NCI-H2107 treated with DMSO at 0.1 percent for 48 hours (cell line): ENCODE results near the gene PIGN.
"Not testable (repeated sequence)": the region's sequence is repeated elsewhere in the genome, so short reads cannot be mapped to it uniquely, and the experiment has no call there.

ENCODE experiments used
- DNase-seq: peaks from one replicate; lab custom pipeline; 2025; ENCODE audit not compliant: unreplicated experiment; lab: John Stamatoyannopoulos, UW

PIGN gene

DNA sequence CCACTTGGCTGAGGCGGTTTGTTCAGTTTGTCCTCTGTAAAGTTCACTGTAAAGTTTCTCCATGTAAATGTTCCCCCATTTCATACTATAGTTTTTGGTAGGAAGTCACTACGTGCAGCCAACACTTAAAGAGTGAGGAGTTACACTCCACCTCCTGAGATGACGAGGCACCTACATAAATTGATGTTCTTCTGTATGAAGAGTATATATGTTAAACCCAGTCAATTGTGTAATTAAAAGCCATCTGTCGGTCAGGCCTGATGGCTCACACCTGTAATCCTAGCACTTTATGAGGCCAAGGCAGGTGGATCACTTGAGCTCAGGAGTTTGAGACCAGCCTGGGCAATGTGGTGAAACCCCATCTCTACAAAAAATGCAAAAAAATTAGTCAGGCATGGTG, 7.6 kb downstream of the PIGN start:
- no peak for DNase-seq

DNA sequence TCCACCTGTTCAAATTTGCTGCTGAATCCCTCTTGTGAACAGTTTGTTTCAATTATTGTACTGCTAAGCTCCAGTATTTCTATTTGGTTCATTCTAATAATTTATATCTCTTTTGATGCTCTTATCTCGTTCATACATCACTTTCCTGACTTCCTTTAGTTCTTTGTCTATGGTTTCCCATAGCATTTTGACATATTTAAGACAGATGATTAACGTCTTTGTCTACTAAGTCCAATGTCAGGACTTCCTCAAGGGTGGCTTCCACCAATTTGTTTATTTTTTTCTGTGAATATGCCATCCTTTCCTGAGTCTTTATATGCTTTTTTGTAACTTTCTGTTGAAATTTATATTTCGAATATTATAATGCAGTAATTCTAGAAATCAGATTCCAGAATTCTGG, 9.6 kb downstream of the PIGN start:
- DNase-seq = no peak

DNA sequence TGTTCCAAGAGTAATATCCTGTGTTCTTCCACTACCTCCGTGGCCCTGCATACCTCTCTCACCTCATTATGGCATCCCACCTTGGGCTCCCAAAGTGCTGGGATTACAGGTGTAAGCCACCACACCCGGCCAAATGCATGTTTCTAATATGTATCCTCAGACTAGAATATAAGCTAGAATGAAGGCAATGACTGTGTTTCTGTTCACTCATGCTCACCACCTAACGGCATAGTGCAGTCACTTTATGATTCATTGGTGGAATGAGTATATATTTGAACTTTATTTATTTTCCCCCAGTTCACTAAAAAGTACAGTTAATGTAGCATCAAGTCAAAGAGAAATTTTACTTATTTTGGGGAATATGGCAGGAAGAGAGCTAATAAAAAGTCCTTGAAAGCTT, 11.3 kb downstream of the PIGN start:
- no peak for DNase-seq

DNA sequence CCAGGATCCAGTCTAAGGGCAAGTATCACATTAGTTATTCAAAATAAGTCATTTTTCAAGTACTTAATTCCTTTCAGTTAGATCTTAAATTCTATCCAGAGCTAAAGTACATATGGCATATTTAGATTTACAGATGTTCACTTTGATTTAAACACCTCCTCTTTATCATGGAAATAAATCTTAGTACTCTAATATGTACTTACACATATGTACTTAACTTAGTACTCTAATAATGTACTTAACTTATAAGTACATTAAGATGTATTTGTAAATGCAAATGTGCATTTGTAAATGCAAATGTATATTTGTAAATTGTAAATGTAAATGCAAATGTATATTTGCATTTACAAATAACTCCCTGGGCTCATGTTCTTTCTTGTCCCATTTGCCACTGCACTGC, 14.6 kb downstream of the PIGN start:
- no peak for DNase-seq

DNA sequence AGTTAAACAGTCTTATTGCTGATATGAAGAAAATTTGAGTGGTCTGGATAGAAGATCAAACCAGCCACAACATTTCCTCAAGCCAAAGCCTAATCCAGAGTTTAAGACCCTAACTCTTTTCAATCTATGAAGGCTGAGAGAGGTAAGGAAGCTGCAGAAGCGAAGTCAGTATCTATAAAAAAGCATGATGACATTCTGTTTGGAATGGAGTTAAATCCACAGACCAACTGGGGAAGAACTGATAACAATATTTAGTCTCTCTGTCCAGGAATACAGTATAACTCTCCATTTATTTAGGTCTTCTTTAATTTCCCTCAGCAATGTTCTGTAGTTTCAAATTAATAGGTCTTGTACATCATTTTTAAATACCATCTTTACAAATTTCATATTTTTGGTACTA, 16.0 kb downstream of the PIGN start:
- no peak for DNase-seq

DNA sequence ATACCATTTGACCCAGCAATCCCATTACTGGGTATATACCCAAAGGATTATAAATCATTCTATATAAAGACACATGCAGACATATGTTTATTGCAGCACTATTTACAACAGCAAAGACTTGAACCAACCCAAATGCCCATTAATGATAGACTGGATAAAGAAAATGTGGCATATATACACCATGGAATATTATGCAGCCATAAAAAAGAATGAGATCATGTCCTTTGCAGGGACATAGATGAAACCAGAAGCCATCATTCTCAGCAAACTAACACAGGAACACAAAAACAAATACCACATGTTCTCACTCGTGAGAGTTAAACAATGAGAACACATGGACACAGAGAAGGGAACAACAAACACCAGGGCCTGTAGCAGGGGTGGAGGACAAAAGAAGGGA, 20.3 kb downstream of the PIGN start:
- DNase-seq = not testable (repeated sequence)

DNA sequence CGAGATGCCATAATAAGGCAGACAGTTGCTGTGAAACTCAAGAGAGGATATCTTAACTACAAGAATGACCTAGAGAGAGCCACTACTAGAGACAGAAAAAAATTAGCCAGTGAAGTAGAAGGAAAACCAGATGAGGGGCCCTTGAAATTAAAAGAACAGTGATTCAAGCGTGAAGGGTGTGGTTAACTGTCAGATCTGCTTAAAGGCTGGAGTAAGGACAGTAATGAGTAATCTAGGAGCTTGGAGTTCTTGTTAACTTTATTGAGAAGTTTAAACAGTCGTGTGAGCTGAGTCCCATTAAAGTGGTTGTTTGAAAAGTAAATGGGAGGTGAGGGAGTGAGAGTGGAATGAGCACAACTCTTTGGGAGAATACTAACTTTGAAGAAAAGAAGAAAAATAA, 21.3 kb downstream of the PIGN start:
- DNase-seq = no peak

DNA sequence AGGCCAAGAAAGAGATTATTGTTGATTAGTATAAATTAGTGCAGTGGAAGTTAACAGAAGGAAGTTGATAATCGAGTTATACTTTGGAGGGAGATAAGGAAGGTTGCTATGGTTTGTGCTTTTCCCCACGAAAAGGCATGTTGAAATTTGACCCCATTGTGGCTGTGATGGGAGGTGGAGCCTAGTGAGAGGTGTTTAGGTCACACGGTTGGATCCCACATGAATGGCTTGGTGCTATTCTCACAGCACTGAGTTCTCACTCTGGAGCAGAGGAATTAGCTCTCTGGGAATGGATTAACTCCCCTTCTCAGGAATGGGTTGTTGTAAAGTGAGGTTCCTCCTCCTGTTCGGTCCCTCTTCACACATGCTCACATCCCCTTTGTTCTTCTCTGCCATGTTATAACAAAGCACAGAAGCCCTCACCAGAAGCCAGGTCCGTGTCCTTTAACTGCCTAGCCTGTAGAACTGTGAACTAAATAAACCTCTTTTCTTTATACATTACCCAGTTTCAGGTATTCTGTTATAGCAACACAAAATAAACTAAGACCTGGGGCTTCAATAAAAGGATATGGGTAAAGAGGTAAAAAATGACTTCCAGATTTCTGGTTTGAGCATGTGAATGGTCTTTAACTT, 21.9 kb downstream of the PIGN start:
- no peak for DNase-seq

DNA sequence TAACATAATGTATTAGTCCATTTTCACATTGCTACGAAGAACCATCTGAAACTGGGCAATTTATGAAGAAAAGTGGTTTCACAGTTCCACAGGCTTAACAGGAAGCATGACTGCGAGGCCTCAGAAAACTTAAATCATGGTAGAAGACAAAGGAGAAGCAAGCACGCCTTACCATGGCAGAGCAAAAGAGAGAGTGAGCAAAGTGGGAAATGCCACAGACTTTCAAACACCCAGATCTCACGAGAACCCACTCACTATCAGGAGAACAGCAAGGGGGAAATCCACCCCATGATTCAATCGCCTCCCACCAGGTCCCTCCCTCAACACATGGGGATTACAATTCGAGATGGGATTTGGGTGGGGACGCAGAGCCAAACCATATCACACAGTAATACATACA, 22.5 kb downstream of the PIGN start:
- no peak for DNase-seq

DNA sequence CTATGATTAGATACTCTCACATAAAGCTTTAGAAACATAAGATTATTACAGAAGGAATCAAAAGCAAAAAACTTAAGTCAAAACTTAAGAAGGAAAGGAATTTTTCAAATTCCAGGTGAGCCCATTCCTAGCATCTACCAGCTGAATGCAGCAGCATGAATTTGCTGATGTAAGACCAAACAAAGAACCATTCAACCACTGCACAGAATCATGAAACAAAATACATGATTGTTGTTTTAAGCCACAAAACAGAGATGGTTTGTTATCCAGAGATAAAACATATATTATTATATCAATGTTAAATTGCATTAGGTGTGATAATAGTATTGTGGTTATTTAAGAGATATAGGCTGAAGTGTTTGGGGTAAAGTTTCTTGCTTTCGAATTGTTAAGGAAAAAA, 29.0 kb downstream of the PIGN start:
- DNase-seq = no peak

DNA sequence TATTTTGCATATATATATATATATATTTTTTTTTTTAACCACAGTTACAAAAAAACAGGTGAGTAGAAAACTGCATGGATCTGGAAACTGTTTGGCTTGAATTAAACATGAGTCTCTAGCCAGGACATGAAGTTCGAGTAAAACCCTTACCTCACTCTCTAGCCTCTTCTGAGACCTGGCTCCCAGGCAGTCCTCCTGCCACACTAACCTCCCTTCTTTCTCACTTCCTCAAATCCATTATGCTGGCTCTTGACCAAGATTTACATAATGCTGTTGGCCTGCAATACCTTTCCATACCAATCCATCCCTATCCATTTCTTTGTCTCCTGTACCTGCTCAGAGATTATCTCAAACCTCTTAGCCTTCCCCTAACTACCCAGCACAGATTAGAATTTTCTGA, 34.0 kb downstream of the PIGN start:
- no peak for DNase-seq

DNA sequence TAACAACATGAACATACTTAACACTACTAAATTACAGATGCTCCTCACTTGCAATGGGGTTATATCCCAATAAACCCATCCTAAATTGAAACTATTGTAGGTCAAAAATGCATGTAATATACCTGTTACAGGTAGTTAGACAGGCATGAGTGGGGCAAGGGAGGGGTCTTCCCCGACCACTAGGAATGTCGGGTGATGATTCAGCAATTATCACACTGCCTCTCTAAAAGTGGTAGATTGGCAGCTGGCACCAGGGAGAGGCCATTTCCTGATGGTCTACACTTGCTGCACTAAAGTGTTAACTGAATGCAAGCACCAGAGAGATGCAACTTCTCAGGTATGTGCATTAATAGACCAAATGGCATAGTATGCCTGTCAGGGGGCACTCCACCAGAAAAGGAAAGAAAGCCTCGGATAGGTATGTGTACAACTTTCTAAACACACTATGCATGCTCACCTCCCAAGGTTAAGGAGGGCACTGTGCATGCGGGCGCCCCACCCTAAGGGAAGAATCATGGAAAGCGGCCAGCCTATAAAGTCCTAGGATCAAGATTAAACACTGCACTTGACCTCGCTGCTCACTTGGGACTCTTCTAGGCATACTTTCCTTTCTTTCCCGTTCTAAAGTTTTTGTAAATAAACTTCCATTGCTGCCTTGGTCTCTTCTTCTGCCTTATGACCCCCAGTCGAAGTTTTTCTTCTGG, 35.6 kb downstream of the PIGN start:
- DNase-seq = no peak

DNA sequence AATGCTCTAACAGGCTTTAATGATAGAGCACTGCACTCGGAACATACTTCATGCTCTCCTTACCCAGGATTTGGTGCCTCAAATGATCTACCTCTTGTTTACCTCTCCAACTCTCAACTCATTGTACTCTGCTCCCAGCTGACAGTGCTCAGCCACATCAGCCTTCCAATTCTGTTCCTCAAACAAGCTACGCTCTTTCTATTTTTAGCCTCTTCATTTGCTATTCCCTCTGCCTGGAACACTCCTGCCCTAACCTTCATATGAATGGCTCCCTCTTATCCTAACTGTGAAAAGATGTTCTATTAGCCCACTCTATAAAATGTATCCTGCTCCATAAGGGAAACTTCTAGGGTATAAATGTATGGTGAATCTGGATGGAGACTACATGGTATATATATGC, 42.5 kb downstream of the PIGN start:
- no peak for DNase-seq

DNA sequence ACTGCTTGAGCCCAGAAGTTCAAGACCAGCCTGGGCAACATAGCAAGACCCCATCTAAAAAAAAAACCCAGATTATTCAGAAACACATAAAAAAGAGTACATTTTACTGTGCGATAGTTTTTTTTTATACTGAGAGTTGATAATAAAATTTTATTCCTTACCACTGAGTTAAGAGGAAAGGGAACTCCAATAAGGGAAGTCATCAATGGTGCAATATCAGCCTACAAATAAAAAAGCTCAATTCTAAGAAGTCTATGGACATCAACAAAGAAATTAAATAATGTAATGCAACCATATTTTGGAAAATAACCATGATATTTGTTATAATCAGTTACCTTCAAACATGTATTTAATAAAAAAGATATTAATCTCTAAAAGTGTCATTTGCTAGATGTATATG, 46.6 kb downstream of the PIGN start:
- DNase-seq = no peak

DNA sequence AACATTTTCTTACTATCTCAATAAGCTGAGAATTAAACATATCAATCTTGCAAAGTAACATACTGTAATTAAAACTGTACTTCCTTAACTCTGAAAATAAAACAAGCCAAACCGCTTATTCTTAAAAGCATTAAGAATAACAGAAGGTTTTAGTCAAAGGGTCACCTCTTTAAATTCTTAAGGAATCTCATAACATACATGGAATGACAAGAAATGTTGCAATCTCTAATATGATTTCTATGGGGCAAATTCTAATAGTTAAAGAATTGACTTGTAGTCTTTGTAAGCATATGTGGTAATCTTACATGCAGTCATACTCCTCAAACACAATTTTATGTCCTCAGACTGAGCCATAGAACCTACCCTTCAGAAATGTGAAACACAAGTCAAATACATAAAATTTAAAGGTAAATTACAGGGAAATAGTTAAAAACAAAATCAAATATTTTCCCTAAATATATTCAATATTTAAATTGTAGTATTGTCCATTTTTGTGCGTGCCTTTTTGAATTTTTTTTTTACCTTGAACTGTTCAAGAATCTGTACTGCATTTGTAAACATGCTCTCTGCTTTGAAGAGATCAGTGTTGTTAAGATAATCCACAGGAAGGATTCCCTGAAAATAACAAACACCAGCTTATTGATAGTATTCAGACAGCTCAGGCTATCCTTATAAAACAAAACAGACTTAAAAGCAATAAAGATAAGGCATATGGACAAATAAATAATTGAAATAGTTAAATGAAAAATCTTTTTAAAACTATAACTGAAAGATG, 48.2 kb downstream of the PIGN start:
- DNase-seq = no peak

DNA sequence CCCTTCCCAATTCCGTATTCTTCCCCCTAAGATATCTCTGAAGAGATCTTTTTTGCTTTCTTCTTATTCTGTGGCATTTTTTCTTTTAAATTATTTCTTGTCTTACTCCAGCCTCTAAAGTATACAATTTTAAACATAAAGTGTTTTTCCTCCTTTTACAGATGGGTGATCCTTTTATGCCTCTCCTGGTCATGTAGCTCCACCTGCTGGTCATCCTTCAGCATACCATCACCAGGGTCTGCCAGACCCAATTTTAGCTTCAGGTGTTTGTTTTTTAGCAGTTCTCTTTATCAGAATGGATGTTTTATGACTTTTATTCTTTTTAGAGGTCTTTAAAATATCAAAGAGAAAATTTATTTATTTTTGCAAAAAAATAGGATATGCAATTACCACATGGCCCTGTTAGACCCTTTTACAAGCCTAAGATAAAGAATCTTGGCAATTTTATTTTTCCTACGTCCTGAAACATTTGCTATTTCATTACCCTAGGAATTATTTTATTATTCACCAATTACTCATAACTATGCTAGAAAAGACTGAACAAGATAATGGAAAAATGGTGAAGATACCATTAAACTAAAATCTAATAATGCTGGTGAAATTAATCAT, 55.5 kb downstream of the PIGN start:
- peak; percentile 52 for DNase-seq

DNA sequence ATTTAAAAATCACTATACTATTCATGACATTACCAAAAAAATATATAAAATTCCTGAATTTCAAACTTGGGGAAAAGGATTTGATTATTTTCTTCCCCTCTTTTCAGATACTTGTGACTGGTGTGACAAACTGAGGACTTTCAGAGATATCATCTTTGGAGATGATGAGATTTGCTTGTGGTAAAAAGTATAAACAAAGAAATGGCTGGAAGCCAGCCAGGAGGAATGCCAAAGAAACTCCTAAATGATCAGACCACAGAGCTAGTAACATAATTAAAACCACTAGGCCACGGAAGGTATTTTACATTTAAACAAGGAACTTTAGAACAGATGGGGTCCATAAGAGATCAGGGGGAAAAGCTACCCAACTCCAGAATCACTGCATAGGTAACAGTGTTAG, 58.7 kb downstream of the PIGN start:
- DNase-seq = peak; percentile 12

DNA sequence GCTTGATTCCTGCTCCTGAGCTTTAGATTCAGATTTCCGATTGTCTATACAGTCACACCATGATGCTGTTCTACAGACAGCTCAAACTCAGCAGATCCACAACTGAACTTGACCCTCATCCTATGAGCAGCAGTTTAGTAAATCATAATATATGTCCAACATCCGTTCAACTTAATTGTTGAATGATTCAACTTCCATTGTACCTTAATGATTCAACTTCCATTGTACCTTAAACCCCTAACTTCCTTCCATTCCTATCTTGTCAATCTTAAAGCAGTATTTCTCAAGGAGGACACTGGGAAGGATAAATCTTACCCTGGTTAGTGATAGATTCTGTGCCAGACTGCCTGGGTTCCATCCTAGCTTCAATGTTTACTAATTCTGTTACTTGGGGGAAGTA, 60.1 kb downstream of the PIGN start:
- DNase-seq = no peak

DNA sequence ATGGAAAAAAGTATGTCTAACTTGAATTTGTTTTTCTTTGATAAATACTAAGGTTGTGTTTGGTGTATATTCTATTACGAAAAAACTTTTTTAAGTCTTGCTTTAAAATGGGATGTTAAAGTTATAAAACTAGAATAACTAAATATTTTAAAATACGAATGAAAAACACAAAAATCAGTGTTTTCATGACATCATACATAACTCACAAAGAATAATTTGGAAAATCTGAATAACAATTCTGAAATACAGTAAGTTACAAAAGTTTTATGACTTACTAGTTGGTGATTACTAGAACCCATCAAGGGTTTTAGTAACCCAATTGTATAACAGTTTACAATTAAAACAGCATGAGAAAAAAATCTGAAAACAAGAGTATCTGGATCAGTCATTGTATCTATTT, 61.2 kb downstream of the PIGN start:
- DNase-seq = no peak

DNA sequence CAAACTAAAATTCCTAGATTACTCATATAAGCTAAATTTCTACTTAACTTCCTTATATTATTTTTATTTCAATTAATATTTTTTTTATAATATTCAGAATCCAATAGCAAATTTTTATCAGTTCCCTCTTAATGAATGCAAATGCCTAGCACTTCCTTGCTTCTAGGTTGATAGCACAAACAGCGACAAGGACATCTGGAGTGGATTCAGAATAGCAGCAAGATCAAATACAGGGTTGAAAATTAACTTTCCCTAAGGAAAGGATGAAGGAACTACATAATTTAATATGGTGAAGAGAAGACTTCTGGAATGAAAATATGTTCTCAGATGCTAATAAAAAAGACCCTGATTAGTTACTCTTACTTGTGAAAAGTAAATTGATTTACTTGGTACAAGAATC, 64.5 kb downstream of the PIGN start:
- DNase-seq = no peak

DNA sequence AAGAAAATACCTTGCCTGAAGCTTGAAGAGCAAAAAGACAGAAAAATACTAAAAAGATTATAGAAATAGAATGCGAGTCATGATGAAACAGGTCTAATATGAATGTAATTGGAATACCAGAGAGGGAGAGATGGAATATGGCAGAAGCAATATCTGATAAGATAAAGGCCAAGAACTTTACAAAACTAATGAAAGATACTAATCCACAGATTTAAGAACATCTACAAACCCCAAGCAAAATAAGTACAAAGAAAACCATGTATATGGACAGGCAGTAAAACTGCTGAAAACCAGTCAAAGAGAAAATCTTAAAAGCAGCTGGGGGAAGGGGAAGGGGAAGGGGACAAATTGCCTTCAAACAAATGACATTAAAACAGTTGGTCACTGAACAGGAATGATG, 67.0 kb downstream of the PIGN start:
- no peak for DNase-seq

DNA sequence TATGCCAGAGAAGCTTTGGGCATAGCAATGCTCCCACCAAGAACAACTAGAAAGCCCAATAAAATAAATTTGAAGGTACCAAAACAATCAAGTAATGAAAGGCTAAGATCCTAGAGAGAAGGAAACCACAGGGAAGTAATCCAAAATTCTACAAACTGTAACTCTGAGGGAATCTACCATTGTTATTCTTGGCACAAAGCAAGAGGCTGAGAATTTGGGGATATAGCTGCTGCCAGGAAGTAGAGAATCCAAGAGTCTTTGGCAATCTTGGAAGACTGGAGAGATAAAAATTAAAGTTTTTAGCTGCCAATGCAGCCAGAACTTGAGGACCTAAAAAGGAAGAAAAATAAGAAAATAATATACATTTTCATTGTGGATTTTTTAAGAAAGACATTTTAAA, 68.5 kb downstream of the PIGN start:
- DNase-seq = no peak
